Renal cortical epithelial cell (primary cell): ENCODE measurements around the gene ANO8. TPM values are rescaled to one million over a fixed set of nuclear protein-coding genes. Genes with fewer than 3 reads are reported as not detected.
"Not testable (repeated sequence)": the region's sequence is repeated elsewhere in the genome, so short reads cannot be mapped to it uniquely, and the experiment has no call there.

Experiments
- DNase-seq: peaks from one replicate; pipeline ENCODE4 v3.0.0-alpha.2; 2011; ENCODE audit warnings: low read depth
- total RNA-seq: library from RNA; depleted of rRNA; stranded (reverse); fragments of >200 nt; gene quantifications from 2 replicates; pipeline ENCODE4 v1.2.3, GENCODE V29; 2014

Gene ANO8
- total RNA-seq, 1 donor from 2014 or later, result 10.3 TPM

DNA sequence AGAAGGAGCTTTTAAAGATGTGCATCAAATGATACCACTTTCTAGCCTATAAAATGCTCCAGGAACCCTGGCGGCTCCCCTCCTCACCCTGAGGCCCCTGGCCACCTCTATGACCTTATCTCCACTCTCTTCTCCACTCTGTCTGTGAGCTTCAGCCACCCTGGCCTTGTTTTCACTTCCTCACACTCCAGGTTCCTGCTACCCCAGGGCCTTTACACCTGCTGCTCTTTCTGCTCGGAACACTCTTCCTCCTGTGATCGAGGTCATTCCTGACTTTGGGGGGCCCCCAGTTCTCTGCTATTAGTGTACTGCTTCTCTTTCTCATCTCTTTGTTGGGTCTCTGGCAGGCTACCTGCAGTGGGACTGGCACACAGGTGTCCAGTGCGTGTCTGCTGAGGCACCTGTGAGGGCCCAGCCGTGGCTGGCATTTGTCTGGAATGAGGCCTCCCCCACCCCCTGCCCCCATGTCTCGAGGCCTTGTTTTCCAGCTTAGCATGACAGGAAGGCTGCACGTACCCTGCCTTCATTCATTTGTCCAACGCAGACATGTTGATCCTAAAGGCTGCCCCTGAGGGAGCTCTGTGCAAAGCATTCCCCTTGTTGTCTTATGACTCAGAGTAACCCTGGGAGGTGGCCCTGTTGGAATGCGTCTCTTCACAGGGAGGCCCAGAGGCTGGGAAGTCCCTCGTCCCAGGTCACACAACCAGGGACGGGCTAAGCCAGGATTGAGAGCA, 23.0 kb downstream of the ANO8 start:
- DNase-seq, result peak; percentile 87

GRCh38 chr19:17309965-17310461, 24.6 kb downstream of the ANO8 start:
- no peak for DNase-seq

DNA sequence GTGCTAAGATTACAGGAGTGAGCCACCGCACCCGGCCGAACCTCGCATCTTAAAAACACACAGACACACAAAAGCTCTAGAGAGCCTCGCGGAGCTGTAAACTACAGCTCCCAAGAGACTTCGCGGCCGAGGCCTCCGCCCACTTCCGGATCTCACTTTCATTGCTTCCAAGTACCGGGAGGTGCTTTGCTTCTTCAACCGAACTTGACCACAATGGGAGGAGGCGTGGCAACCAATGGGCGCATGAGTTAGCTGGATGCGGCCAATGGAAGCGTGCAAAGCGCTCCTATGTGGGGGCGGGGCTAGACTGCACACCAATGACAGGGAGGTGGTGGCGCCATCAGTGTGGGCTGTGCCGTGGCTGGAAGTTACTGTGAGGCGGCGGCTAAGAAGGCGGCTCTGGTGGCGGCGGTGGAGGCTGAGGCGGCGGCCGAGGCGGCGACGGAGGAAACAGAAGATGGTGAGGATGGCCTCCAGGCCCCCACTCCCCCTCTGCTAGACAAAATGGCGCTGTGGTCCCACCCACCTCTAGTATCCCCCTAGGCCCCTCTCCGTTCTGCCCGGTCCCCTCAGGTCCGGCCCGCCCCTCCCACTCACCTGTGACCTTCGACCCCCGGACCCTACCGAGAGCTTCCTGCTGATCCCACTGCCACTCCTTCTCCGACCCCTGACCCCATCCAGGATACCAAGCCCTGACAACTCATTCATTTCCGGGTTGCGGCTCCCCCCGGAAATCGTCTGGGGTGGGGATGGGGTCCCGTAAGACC, 25.3 kb downstream of the ANO8 start, which contains the start of gene DDA1:
TSS of gene DDA1 (plus strand) at position 366 of the 767 bp plus-strand sequence. CDS start at position 458, 92 bp downstream.
- peak; percentile 99 for DNase-seq

GRCh38 chr19:17307876-17308377, 26.7 kb downstream of the ANO8 start:
- no peak for DNase-seq

GRCh38 chr19:17306285-17306714, 28.4 kb downstream of the ANO8 start:
- DNase-seq, result no peak

DNA sequence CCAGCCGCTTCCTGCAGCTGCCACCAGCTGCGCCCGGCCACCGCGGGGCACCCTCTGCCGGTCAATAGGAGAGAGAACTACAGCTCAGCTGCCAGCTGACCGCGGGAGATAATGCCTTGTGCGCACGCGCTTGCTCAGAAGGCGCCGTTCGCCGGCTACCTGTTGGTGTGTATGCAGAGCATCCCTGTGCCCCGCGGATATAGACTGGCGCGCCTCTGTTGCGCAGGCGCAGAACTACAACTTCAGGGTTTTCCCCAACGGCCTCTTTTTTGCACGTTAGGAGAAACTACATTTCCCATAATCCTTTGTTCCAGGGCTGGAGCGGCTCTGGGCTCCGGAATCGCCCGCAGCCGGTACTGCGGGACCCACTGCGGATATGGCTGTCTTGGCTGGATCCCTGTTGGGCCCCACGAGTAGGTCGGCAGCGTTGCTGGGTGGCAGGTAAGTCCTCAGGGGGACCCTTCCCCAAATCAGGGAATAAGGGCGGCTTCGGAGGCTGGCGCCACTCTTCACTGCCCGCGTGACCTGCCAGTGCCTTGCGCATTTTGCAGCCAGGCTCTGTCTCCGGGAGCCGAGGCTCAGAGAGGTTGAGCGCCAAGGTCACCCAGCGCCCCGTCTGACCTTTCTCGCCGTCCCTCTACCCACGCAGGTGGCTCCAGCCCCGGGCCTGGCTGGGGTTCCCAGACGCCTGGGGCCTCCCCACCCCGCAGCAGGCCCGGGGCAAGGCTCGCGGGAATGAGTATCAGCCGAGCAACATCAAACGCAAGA, 29.0 kb downstream of the ANO8 start, which contains the start of gene MRPL34:
TSS of gene MRPL34 (plus strand) at position 356 of the 768 bp plus-strand sequence. CDS start at position 377, 21 bp downstream.
- peak; percentile 98 for DNase-seq

GRCh38 chr19:17305216-17305516, 29.5 kb downstream of the ANO8 start:
- DNase-seq, result no peak

GRCh38 chr19:17304386-17305215, 30.1 kb downstream of the ANO8 start:
- no peak for DNase-seq

- DNase-seq, result no peak
Measured at GRCh38 chr19:17303940-17304267, 30.8 kb downstream of the ANO8 start.

GRCh38 chr19:17303167-17303939, 31.3 kb downstream of the ANO8 start, which contains the start of gene ABHD8:
Gene ABHD8 (minus strand): TSS chr19:17303425. CDS start chr19:17301616, 1,809 bp downstream.
- DNase-seq, result peak; percentile 87

GRCh38 chr19:17302391-17303166, 32.1 kb downstream of the ANO8 start:
- DNase-seq, result no peak

DNA sequence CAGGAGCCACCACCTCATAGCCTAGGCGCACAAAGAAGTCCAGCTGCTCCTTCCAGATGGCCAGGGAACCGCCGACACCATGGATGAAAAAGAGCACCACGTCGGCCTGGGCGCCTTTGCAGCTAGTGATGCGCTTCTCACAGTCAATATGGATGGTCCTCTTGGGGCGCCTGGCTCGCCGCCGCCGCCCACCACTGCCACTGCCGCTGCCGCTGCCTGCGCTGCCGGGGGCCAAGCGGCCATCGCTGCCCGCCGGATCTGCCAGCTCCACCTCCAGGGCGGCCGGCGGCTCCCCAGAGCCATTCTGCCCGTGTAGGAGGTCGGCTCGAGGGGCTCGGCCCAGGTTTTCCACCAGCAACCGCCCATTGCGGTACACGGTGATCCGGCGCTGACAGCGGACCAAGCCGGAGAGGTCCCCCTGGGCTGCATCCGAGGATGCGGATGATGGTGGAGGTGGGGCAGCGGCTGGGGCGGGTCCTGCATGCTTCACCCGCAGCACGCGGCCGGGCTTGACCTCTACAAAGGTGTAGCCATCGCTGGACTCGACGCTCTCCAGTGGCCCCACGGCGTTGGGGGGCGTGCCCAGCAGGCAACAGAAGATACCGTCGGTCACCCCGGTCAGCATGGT, 33.5 kb downstream of the ANO8 start:
- DNase-seq, result no peak

- DNase-seq, result no peak
Measured at GRCh38 chr19:17296976-17297375, 37.7 kb downstream of the ANO8 start.

GRCh38 chr19:17296273-17296672, 38.4 kb downstream of the ANO8 start:
- DNase-seq, result peak; percentile 65

GRCh38 chr19:17295551-17295950, 39.1 kb downstream of the ANO8 start:
- DNase-seq, result not testable (repeated sequence)

GRCh38 chr19:17294051-17294891, 40.4 kb downstream of the ANO8 start:
- DNase-seq, result no peak

- no peak for DNase-seq
Measured at GRCh38 chr19:17293605-17294004, 41.0 kb downstream of the ANO8 start.
